Heart left ventricle (tissue), 16 donors: ENCODE data around the gene CISD2. TPM values are rescaled to one million over a fixed set of nuclear protein-coding genes. Genes with fewer than 3 reads are reported as not detected.

Experiments used
- ATAC-seq, 4 donors: fragments of 200-7000 bp; cut with Tn5 transposase; one replicate each; pipeline ENCODE4 v1.9.1; 2020 to 2022; ENCODE audit warnings: moderate library complexity in 4 of 4, mild to moderate bottlenecking in 3 of 4, moderate number of reproducible peaks in 1 of 4
- DNase-seq, 5 donors: peaks; one replicate each; pipeline ENCODE4 v3.0.0-alpha.2; 2020
- H3K27ac ChIP-seq, 12 donors: fragments of 200-600 bp; sonication (generic) in 4 of 12; one replicate each; pipeline versions ENCODE4 v1.5.0 to v1.8.0; 2016 to 2022; ENCODE audit warnings: mild to moderate bottlenecking in 2 of 12
- H3K27me3 ChIP-seq, 9 donors: fragments of 200-600 bp; sonication (generic) in 2 of 9; one replicate each; pipeline versions ENCODE4 v1.5.1 to v1.8.0; 2016 to 2022; ENCODE audit warnings: mild to moderate bottlenecking in 3 of 9
- H3K36me3 ChIP-seq, 9 donors: fragments of 200-600 bp; sonication (generic) in 2 of 9; one replicate each; pipeline versions ENCODE4 v1.5.0 to v1.8.0; 2018 to 2022; ENCODE audit warnings: mild to moderate bottlenecking in 2 of 9
- H3K4me1 ChIP-seq, 12 donors: fragments of 200-600 bp; sonication (generic) in 4 of 12; one replicate each; pipeline versions ENCODE4 v1.5.0 to v1.8.0; 2016 to 2022; ENCODE audit warnings: mild to moderate bottlenecking in 3 of 12
- H3K4me3 ChIP-seq, 12 donors: fragments of 200-600 bp; sonication (generic) in 4 of 12; one replicate each; pipeline versions ENCODE4 v1.5.0 to v1.8.0; 2017 to 2022; ENCODE audit warnings: mild to moderate bottlenecking in 9 of 12, moderate library complexity in 4 of 12
- H3K9me3 ChIP-seq, 12 donors: fragments of 200-600 bp; sonication (generic) in 4 of 12; one replicate each; pipeline versions ENCODE4 v1.5.0 to v1.8.0; 2016 to 2022; ENCODE audit warnings: mild to moderate bottlenecking in 1 of 12
- POLR2A ChIP-seq, 2 donors: fragments of 450-650 bp; IDR thresholded peaks; one replicate each; pipeline ENCODE4 v1.6.1; 2017; ENCODE audit warnings: antibody characterized with exemption in 2 of 2, mild to moderate bottlenecking in 2 of 2, moderate library complexity in 2 of 2
- WGBS, 4 donors: extraction: QIAGEN DNeasy Blood & Tissue Kit in 2 of 4; methylation state at CpG; one replicate each; pipeline versions ENCODE4 v1.1.5 to v1.1.7; 2013 to 2018; 5-methylcytosine and 5-hydroxymethylcytosine counted together
- intact Hi-C, 10 donors: fragments of 100-400 bp; cut with DNase I; formaldehyde crosslinking; loops; one replicate each; pipeline versions ENCODE4 v1.11.1 to v1.14.2; 2022
- polyA plus RNA-seq, 2 donors: library from polyadenylated mRNA; stranded (reverse); fragments of 200-250 nt; gene quantifications; one replicate each; pipeline ENCODE4 v1.2.3, GENCODE V29; 2013
- total RNA-seq, 9 donors: library from RNA; depleted of rRNA in 2 of 9; stranded (reverse); fragments of >200 nt in 2 of 9; fragmentation: NEBNext Ultra II Directional in 3 of 9; extraction: Animal tissue kit (Norgen Biotek cat#: 25700) in 3 of 9; gene quantifications; one replicate each; pipeline versions ENCODE4 v1.1.0 to v1.2.4, GENCODE V29; 2016 to 2023
- TF ChIP-seq, protein P1 (sequence below), 12 donors: fragments of 200-600 bp; sonication (generic) in 4 of 12; IDR thresholded peaks; one replicate each; pipeline versions ENCODE4 v1.5.0 to v1.8.0; 2018 to 2022; ENCODE audit warnings: antibody characterized with exemption in 12 of 12, mild to moderate bottlenecking in 5 of 12
- donor health status: ischemic (EF 13 %, LVEDD 7.1; RV severe dilation, severe dysfunction).
- donor health status: healthy with polysubstance abuse.
- donor health status: DM: no; HTN: yes; CAD: no.
- donor health status: DM: no; HTN: no; CAD: no.
- donor health status: ischemic (EF 25% LVEDD 6.9; RV normal size, moderate dysfunction).
- donor health status: ischemic (EF 25% LVEDD 5.7; RV mildly dilated, moderate dysfunction).
- donor health status: healthy.
- donor health status: DM: yes; HTN: yes; CAD: no.
- donor health status: ischemic (EF 35%, LVEDD 5.7; RV mildly dilated, moderate dysfunction).
- donor health status: nonischemic (EF 11% LVEDD 7.7; RV severe dilation, severe dysfunction).
- donor health status: DM: yes; HTN: yes; CAD: no.
- donor health status: PGD.
- donor health status: ischemic (EF 29% LVEDD 5.4; RV normal size, mild dysfunction).
- donor health status: nonischemic (EF 23%, LVEDD 6.1; RV moderate dilation, normal function).

The CISD2 gene
- total and polyA plus RNA-seq, 11 donors: 9.0 to 35.8 (median 18.4) TPM

DNA sequence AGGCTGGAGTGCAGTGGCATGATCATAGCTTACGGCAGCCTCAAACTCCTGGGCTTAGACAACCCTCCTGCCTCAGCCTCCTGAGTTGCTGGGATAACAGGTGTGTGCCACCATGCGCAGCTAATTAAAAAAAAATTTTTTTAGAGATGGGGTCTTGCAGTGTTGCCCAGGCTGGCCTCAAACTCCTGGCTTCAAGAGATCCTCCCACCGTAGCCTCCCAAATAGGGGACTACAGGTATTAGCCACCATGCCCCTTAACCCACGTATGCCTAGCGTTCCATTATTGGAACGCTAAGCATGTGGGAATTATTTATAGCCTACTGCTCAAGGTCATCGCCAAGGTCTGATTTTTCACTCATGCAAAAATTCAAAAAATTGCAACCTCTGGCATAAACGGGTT is 21.1 kb upstream of the CISD2 start:
- peaks cover 0 to 3% (median 0%) of the 10 kb centered on the region in 9 donors for H3K36me3 ChIP-seq
- no peaks in the 10 kb centered on the region for H3K27me3 ChIP-seq
- WGBS, 4 donors: 93 to 97% (median 95%) methylated on average over 8 of the region's 8 CpGs
- TF ChIP-seq, protein P1, sequence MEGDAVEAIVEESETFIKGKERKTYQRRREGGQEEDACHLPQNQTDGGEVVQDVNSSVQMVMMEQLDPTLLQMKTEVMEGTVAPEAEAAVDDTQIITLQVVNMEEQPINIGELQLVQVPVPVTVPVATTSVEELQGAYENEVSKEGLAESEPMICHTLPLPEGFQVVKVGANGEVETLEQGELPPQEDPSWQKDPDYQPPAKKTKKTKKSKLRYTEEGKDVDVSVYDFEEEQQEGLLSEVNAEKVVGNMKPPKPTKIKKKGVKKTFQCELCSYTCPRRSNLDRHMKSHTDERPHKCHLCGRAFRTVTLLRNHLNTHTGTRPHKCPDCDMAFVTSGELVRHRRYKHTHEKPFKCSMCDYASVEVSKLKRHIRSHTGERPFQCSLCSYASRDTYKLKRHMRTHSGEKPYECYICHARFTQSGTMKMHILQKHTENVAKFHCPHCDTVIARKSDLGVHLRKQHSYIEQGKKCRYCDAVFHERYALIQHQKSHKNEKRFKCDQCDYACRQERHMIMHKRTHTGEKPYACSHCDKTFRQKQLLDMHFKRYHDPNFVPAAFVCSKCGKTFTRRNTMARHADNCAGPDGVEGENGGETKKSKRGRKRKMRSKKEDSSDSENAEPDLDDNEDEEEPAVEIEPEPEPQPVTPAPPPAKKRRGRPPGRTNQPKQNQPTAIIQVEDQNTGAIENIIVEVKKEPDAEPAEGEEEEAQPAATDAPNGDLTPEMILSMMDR (IDR thresholded peaks at IDR 0.05): no peak
- TF ChIP-seq POLR2A (IDR thresholded peaks at IDR 0.05): no peak
- no peaks in the 10 kb centered on the region for H3K9me3 ChIP-seq
- intact Hi-C loops: no loop called here
- H3K4me1 ChIP-seq: no peaks in the 10 kb centered on the region
- no peak overlapping the region for H3K4me3 ChIP-seq
- no peak overlapping the region for H3K27ac ChIP-seq
- no peak for ATAC-seq
- DNase-seq: no peak

DNA sequence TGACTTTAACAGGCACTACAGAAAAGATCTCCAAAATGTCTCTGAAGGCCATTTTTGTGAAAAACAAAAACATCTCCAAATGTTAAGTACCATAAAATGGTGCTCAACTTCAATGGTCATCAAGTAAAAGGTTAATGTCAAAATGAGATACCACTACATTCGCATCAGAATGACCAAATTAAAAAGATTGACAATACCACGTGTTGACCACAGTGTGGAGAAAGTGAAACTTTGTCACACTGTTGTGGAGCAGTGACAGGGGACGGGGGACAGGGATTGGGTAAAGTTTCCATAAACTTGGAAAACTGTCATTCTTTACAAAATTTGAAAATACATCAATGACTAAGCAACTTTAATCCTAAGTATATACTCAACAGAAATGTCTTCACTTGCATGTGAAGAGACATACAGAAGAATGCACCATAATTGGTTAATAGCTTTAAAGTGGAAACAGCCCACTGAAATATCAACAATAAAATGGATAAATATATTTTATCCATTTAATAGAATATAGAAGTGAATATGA is 19.1 kb upstream of the CISD2 start:
- Histone ChIP-seq H3K4me3 (no peak overlapping the region), H3K27me3 (no peaks in the 10 kb centered on the region), H3K9me3 (no peaks in the 10 kb centered on the region), H3K27ac (no peak overlapping the region), H3K4me1 (no peaks in the 10 kb centered on the region), H3K36me3 (no peaks in the 10 kb centered on the region)
- intact Hi-C loops: no loop called here
- 83 to 87% (median 85%) methylated on average over 3 of the region's 3 CpGs for WGBS, 4 donors
- ATAC-seq: no peak
- TF ChIP-seq, protein P1 (IDR thresholded peaks at IDR 0.05): no peak
- no peak for TF ChIP-seq POLR2A (IDR thresholded peaks at IDR 0.05)
- no peak for DNase-seq

DNA sequence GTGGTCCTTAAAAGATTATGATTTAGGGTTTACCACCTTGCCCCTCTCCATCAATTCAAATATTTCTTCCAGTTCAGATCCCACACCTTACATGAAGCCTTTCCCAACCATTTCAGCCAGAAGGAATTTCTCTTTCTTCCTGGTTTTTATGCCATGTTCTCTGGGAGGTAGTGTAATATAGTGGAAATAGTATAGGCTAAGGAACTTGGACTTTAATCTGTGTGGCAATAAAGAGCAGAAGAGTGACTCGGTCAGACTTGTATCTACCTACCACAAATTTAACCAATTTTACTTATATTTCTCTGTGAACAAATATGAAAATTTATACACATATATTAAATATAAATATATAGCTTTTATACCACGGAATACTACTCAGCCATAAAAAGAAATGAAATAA is 18.4 kb upstream of the CISD2 start:
- ATAC-seq (no peak), DNase-seq (no peak)
- intact Hi-C loops: no loop called here
- Histone ChIP-seq H3K36me3 (no peaks in the 10 kb centered on the region), H3K27ac (no peak overlapping the region), H3K4me1 (no peaks in the 10 kb centered on the region), H3K27me3 (no peaks in the 10 kb centered on the region), H3K9me3 (no peaks in the 10 kb centered on the region), H3K4me3 (no peak overlapping the region)
- 89 to 98% (median 92%) methylated on average over 2 of the region's 2 CpGs for WGBS, 4 donors
- TF ChIP-seq, protein P1 (IDR thresholded peaks at IDR 0.05): no peak
- TF ChIP-seq POLR2A (IDR thresholded peaks at IDR 0.05): no peak

DNA sequence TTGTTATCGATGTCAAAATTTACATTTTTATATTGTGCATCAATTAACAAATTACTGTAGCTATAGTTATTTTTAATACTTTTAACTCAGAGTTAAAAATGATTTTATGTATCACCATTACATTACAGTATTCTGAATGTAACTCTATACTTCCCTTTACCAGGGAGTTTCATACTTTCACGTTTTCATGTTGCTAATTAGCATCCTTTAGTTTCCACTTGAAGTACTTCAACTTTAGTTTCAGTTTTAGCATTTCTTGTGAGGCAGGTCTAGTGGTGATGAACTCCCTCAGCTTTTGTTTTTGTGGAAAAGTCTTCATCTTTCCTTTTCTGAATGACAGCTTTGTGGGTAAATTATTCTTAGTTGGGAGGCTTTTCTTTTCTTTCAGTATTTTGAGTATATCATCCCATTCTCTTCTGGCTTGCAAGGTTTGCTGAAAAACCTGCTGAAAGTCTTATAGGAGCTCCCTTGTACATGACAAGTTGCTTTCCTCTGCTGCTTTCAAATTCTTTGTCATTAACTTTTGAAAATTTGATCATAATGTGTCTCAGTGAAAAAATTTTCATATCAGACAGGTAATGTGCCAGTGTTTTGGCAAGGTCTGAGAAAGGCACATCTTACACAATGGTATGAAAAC is 9.8 kb upstream of the CISD2 start:
- Histone ChIP-seq H3K4me1 (peaks cover 0 to 26% (median 0%) of the 10 kb centered on the region in 12 donors), H3K36me3 (no peaks in the 10 kb centered on the region), H3K9me3 (peaks cover 0 to 23% (median 12%) of the 10 kb centered on the region in 12 donors), H3K27me3 (no peaks in the 10 kb centered on the region), H3K27ac (no peak overlapping the region), H3K4me3 (no peak overlapping the region)
- TF ChIP-seq, protein P1 (IDR thresholded peaks at IDR 0.05): no peak
- TF ChIP-seq POLR2A (IDR thresholded peaks at IDR 0.05): no peak
- DNase-seq (no peak), ATAC-seq (no peak)
- WGBS, 4 donors: 94 to 96% (median 94%) methylated on average over 2 of the region's 2 CpGs
- intact Hi-C loops: no loop called here
